ENCODE results near the gene FBXO8. TPM values are rescaled to one million over a fixed set of nuclear protein-coding genes. Genes with fewer than 3 reads are reported as not detected.

FBXO8 gene
- polyA plus RNA-seq, 4 donors: 28.1 to 42.9 (median 30.7) TPM

DNA sequence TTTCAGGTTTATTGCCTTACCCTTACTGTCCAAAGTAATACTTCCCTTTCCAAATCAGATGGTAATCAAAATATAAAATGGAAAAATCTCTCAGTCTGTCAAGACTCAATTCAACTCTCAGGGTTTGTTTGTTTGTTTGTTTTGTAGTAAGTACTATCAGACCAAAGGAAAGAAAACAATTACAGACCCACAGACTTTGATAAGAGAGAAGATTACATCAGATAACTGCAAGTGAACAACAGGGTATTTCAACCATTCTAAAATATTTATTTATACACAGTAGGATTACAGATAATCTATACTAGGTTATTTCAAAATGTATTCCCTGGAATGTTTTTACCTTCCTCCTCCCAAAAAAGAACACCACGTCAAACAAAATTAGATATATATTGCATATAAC, 28.9 kb downstream of the FBXO8 start:
- DNase-seq (ENCODE audit: low read depth in 4 of 4, low spot score in 3 of 4): no peak

DNA sequence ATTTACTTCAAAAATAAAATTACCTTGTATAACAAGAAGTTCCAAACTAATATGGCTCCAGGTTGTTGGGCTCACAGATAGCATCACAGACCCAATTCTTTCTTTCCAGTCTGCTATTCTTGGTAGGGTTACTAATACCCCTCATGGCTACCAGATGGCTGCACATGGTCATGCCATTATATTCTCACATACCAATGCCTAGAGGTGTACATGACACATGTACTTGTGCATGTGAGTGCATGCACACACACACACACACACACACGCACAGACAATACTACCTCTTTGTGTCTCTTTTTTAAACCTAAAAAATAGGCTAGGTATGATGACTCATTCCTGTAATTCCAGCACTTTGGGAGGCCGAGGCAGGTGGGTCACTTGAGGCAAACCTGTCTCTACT, 31.1 kb downstream of the FBXO8 start:
- DNase-seq (ENCODE audit: low read depth in 4 of 4, low spot score in 3 of 4): no peak

DNA sequence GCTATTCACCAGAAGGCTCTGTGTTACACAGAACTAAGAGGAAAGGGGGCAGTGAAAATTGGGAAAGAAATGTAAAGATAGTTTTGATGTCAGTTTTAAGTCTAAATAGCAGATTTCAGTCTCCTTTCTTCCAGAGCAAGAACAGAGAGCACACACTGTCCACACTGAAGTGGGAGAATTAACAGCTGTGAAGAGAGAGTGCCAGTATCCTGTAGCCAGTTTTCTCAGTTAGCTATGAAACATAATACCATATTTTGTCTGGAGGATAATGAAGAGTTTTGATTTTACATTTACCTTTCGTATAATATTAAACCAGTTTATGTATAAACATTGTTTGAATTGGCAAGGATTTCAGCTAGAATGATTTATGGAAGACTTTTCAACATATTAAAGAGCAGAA, 35.1 kb downstream of the FBXO8 start:
- no peak for DNase-seq (ENCODE audit: low read depth in 4 of 4, low spot score in 3 of 4)

DNA sequence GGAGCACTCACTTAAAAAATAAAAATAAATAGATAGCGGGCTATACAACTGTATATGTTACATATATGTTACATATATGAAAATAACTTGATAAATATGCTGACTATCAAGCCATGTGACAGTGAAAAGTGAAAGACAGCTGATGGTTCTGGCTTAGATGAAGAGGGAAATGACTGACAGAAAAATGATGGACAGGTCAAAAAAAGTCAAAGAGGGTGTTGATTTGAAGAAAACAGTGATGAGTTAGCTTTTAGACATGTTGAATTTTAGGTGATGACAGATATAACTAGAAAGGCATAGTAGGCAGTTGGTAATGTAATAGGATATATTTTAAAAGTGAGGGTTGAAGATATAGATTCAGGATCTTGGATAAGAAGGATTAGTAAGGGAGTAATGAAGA, 37.8 kb downstream of the FBXO8 start:
- no peak for DNase-seq (ENCODE audit: low read depth in 4 of 4, low spot score in 3 of 4)

DNA sequence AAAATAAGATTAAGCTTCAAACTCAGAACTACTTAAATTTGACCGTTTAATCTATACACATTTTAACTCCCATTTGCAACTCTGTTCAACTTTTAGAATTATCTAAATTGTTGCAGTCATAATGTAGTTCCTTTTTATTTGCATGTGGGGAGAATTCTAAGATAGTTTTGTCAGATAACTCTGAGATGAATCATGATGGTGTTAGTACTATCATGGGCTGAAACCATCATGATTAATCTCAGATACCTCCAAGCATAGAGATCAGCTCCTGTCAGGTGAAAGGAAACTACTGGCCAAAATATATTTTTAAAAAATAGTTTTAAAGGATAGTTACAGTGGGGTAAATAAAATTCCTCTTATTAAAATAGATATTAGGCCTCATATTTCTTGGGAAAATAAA, 39.0 kb downstream of the FBXO8 start:
- no peak for DNase-seq (ENCODE audit: low read depth in 4 of 4, low spot score in 3 of 4)

DNA sequence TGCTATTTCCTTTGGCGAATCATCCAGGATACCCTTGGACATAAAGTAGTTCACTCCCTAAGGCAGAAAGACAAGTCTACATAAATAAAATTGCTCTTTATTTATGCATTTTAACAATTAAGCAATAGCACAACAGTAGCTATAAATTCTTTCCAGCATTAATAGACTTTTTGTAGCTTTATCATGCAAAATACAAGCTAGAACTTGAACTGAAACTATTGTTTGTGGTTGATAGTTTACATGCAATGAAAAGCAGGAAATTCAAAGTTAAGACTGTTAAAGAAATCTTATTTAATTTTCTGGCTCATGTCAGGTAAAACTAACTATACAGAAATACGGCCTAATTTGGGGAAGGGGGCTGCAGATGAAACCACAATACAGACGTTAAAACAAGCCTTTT, 42.3 kb downstream of the FBXO8 start:
- DNase-seq (ENCODE audit: low read depth in 4 of 4, low spot score in 3 of 4): no peak

DNA sequence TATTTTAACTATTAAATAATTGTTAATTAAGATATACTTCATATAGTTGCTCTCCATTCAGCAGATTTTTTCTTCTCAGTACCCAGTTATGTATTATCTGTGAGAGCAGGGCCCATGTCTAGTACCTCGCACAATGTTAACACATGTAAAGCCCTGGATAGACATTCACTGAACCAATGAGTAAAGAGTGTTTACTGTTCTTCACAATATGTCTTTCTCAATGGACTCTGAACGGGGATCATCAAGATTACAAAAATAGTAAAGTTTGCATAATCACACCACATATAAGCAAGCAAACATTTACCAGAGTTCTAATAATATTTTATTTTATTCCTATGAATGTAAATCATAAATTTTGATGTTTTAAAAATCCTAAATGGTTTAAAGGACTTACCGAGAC, 47.1 kb downstream of the FBXO8 start:
- no peak for DNase-seq (ENCODE audit: low read depth in 4 of 4, low spot score in 3 of 4)

DNA sequence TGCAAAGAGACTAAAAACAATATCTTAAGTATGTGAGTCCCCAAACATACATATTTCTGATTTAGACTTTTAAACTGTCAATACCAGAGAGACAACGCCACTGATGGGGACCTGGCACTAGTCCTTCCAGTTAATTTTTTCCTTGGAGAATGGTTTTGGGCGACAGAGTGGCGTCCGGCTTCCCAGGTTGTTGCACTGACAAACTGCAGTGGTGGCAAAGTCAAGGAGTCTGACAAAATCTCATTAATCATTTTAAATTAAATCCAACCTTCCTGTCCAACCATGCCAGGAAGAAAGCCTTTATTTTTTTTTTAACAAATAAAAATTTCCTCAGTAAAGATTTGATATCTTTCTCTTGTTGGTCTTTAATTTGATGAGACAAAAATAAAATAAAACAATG, 52.8 kb downstream of the FBXO8 start:
- no peak for DNase-seq (ENCODE audit: low read depth in 4 of 4, low spot score in 3 of 4)

DNA sequence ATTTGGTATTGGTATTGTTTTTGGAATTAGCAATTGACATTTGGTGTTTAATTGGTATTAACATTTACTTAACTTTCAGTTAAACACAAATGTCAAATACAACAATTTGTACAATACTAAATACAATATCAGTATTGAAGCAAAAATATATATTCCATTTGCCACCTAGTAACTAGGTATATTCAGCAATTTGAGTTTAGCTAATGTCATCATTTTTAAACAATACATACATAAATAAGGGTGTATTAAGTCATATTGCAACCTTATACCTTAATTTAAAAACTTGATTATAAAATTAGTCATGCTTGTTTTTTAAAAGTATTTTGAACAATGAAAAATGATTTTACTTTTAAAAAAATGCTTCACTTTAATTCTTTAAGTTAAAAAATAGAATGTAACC, 53.3 kb downstream of the FBXO8 start:
- no peak for DNase-seq (ENCODE audit: low read depth in 4 of 4, low spot score in 3 of 4)

DNA sequence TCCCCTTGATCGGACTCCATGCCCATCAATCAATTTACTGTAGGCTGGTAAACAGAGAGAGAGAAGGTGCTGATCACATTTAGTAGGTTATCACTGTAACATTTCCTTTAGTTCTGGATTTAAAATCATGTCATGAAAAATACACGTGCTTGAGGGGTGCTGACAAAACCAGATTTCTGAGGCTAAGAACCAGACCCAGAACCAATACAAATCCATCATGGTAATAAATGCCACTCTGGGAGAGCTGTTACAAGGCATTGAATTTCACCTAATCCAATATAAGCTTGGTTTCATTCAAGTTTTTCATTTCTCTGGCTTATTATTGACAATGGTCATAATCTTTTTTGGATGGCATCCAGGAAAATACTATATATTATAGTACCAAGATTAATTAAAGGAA, 54.5 kb downstream of the FBXO8 start:
- no peak for DNase-seq (ENCODE audit: low read depth in 4 of 4, low spot score in 3 of 4)

DNA sequence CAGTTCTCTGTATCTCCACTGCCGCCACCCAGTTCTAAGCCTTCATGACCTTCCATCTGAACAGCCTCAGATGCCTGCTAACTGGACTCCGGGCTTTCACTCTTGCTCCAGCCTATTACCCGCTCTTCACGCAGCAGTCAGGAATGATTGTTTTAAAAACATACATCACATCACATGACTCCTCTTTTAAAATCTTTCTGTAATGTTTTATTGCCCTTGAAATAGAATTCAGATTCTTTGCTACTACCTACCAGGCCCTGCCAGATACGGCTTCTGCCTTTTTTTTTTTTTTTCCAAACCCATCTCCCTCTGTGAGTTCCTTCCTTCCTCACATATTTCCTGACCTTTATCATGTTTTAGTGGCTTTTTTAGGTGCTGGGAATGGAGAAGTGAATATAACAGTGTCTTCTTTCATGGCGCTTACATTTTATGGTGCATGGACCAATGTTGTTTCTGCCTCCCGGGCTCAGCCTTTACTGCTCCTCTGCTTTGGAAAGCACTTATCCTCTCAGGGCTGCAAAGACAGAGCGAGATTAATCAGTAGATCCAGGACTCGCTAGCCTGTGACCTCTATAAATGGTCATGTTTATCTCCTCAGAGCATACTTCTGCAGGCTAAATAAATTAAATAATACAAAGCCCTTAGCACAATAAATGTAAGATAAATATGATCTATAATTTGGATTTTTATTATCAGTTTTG, 58.0 kb downstream of the FBXO8 start:
- no peak for DNase-seq (ENCODE audit: low read depth in 4 of 4, low spot score in 3 of 4)

DNA sequence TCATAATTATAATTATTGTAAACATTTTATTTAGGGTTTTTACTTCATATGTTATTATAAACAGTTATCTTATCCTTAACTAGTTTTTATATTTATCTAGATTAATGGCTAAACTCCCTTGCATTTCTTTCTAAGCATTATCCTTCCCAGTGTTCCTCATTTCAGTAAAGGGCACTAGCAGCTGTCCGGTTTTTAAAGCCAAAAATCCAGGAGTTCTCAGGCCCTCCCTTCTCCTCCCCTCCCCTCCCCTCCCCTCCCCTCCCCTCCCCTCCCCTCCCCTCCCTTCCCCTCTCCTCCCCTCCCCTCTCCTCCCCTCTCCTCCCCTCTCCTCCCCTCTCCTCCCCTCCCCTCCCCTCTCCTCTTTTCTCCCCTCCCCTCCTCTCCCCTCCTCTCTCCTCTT, 58.9 kb downstream of the FBXO8 start:
- DNase-seq (ENCODE audit: low read depth in 4 of 4, low spot score in 3 of 4): no peak

DNA sequence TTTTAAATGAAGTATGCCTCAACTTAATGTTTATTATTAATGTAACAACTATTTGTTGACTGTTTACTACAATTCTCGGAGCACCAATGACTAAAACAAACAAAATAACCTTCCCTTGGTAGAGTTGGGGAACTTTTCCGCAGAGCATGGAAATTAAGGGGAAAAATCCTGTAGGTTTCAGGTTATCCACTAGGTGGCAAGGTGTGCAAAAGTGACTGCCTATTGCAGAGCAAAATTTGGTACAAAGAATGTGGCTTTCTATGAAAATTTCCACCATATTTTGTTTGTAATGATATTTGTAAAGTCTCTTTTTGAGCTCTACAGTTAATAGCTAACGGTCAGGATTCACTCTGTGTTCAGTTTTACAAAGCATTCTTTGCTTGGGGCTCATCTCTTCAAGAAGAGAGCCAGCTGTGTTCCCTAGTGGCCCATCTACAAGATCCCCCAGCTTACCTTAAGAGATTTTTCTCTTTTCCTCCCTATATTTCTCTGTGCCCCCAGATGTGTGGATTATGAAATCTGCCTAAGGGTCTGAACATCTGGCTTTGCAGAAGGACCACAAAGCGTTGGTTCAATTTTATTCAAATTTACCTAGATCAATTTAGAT, 61.1 kb downstream of the FBXO8 start:
- no peak for DNase-seq (ENCODE audit: low read depth in 4 of 4, low spot score in 3 of 4)

DNA sequence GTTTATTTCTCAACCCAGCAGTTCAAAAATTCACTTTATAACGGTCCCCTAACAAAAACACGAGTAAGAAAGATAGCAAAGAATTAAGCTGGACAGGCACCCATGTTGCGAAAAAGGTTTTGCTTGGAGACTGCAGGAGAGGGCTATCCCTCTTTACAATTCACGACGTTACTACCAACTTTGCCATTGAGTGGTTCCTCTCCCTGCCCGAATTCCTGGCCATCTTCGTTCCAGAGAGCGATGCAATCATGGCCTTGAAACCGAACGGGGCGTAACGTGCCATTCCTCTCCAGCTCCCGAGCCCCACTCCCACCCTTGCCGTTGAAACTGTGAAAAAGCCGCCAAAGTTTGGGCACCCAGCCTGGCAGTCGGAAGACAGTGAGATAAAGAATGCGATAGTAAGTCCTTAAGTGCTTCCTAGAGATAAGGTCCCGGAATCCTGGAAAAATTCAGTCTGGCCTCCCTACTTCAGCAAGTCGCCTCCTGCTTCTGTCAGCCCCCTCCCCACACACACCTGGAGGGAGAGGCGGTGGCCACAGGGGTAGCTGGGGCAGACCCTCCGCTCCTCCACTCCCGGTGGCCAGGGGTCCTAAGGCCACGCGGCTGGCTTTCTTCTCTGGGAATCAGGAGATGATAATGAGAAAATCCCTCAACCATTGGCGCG, 65.2 kb downstream of the FBXO8 start:
- DNase-seq (ENCODE audit: low read depth in 4 of 4, low spot score in 3 of 4): no peak

DNA sequence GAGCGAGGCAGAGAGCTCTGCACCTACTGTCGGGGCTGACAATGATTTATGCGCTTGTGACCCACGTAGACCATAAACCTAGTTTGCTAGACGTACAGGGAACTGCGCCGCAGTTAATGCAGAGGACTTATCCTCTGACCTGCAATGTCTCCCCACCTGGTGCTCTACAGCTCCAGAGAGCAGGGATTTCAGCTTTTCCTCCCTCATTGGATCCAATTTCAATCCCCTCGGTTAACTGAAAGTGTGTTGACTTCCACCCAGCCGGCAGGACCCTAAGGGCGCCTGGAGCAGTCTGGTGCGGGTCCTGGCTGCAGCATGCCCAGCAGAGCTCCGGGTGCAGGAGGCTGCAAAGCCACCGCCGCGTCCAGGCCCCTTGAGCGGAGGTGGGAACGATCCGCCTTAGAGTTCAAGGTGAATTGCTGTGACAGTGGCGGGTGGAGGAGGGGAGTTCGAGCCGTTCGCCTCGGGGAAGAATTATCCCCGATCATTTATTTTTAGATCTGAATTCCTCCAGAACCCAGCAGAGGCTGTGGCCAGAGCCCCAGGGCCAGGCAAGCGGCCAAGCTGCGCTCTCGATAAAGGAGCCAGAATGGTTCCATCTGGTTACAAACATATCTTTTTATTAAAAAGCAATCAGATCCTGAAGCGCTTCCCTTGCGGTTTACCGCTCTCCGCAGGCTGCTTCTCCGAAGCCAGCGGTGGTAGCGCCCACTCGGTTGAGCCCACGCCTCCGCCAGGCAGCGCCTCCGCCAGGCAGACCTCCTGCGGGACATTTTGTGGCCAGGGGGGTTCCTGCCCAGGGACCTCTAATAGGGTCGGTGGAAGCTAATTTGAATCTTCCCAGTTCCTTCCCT, 66.0 kb downstream of the FBXO8 start:
- no peak for DNase-seq (ENCODE audit: low read depth in 4 of 4, low spot score in 3 of 4)

DNA sequence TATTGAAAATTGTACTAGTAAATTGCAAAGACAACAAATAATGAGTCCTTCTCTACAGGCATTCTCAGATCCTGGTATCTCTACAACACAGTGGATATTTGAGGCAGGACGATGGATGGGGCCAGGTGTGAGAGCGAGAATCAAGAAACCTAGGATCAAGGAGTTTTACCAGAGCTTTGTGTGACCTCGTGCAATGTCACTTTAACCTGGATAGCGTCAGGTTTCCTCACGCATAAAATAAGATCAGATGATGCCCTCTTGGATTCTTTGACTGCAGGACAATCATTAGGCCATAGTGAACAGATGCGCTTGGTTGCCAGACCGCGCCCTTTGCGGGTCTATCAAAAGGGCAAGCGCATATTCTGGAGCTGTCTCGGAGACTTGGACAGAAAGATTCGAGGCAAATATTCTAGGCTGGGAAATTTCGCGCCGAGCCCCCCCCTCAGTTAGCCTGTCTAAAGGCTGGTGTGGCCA, 66.6 kb downstream of the FBXO8 start:
- no peak for DNase-seq (ENCODE audit: low read depth in 4 of 4, low spot score in 3 of 4)

DNA sequence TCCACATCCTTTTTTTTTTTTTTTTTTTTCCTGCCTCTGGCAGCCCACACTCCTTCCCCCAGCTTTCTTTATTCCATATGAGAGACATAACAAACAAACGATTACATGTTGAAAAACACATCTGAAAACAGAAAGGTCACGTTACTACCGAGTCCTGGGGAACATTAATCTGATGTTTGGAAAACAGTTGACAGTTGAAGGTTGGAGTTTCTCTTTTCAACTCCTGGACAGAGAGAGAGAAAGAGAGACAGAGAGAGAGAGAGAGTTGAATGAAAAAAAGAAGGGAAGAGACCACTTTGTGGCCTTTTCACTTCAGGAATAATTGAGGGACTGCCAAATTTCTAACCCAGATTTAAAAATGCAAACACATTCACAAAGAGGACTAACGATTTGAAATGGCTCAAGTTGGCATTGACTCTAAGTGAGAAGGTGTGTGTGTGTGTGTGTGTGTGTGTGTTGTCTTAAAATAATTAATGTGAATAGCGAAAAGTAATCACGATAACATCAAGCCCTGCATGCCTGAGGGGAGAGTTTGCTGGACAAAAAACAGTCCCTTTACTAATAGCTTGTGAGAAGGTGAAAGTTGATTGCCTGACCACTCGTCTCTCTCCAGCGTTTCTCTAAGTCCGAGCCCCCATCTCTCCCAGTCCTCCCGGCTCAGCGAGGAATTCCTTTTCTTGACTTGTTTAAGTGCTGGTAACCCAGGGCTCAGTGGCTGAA, 67.3 kb downstream of the FBXO8 start:
- no peak for DNase-seq (ENCODE audit: low read depth in 4 of 4, low spot score in 3 of 4)

DNA sequence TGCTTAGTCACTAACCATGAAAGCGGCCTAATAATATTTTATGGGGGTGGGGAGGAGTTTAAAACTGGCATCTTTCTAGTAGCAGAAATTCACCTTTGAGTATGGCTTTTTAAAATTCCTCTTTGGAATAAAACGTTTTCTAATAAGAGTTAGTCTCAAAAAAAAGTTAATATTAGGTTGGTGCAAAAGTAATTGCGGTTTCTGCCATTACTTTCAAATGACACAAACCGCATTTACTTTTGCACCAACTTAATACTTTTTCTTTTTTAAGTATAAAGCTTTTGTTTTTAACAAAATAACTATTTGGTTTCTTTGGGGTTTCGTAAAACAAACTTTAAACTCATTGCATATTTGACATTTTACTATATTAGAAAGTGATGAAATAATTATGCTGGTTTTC, 68.4 kb downstream of the FBXO8 start:
- DNase-seq (ENCODE audit: low read depth in 4 of 4, low spot score in 3 of 4): no peak

DNA sequence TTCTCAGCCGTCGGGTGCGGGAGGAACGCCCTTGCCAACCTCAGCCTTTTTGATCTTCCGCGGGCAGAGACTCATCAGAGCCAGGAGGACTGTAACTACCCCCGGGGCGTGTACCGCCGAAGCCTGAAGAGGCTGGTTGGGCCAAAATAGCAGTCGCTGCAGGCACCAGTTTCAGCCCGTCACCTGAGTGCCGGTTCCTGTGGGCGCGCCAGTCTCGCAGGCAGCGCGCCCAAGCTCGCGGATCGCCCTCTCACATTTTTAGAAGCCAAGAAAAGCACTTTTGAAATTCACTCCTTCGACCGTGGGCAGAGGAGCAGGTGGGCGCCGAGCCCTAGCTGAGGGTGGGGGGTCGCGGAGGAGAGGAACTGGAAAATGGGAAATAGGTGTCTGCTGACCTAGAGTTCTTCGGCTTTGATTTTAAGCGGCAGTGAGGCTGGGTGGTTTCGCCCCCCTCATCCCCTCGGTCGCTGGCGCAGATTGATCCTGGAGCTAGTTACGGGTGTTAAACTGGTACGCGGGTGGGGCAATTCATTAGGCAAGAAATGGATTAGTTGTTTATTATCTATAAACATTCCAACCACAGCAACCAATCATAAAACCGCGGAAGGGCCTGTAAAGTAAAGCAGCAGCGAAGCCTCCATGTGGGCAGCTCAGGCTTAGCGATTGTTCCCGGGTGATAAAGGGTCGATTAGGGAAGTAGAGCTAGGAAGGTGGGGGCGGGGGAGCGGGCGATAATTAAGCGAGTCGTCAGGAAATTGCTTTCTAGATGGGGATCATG, 69.2 kb downstream of the FBXO8 start:
- DNase-seq (ENCODE audit: low read depth in 4 of 4, low spot score in 3 of 4): no peak

DNA sequence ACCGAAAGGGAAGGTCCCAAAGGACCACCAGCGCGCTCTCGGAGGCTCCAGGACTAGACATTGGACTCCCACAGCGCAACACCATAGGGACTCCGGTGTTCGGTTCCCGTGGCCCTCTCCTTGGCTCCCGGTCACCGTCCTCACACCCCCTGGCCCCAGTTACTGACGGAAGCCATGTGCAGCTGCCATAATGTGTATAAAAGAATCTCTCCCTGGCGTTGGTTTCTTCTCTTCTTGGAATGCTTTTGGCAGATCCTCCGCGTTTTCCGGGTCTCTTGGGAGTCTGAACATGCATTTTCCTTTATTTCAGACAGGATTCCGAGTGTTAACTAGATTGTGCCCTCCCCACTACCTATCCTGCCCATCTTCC, 69.8 kb downstream of the FBXO8 start:
- DNase-seq (ENCODE audit: low read depth in 4 of 4, low spot score in 3 of 4): no peak
